Activated CD4-positive, CD25-positive, alpha-beta regulatory T cell treated with anti-CD3 and anti-CD28 coated beads, Interleukin-2, amount 50 U/mL, for 16 hours (primary cell): ENCODE measurements around the gene TMEM256.
"Not testable (repeated sequence)": the region's sequence is repeated elsewhere in the genome, so short reads cannot be mapped to it uniquely, and the experiment has no call there.

Experiments
- DNase-seq: peaks from one replicate; pipeline ENCODE4 v3.0.0-alpha.2; 2020; ENCODE audit warnings: low read depth, low spot score

TMEM256 gene

GRCh38 chr17:7383742-7384488 is 20.0 kb downstream of the TMEM256 start:
- DNase-seq: peak; percentile 60

- no peak for DNase-seq
These were observed 20.5 kb downstream of the TMEM256 start for GRCh38 chr17:7383371-7383741.

GRCh38 chr17:7382901-7383300 is 21.0 kb downstream of the TMEM256 start:
- no peak for DNase-seq

GRCh38 chr17:7380855-7381683 is 22.8 kb downstream of the TMEM256 start, which contains the start of gene TNK1:
Gene TNK1, plus strand, starts transcription at chr17:7381089. Its CDS starts 1,838 bp downstream, at chr17:7382927.
- DNase-seq: no peak

GRCh38 chr17:7380321-7380720 is 23.6 kb downstream of the TMEM256 start:
- no peak for DNase-seq

- DNase-seq: no peak
These were observed 24.8 kb downstream of the TMEM256 start for GRCh38 chr17:7379134-7379533.

- no peak for DNase-seq
These were observed 29.5 kb downstream of the TMEM256 start for GRCh38 chr17:7374353-7374752.

- DNase-seq: no peak
These were observed 33.0 kb downstream of the TMEM256 start for GRCh38 chr17:7370853-7371252.

GRCh38 chr17:7369825-7370224 is 34.1 kb downstream of the TMEM256 start:
- DNase-seq: no peak

GRCh38 chr17:7368599-7368994 is 35.3 kb downstream of the TMEM256 start:
- DNase-seq: not testable (repeated sequence)

GRCh38 chr17:7367918-7368598 is 35.8 kb downstream of the TMEM256 start:
- no peak for DNase-seq

- no peak for DNase-seq
These were observed 36.8 kb downstream of the TMEM256 start for GRCh38 chr17:7367083-7367482.

- DNase-seq: not testable (repeated sequence)
These were observed 37.9 kb downstream of the TMEM256 start for GRCh38 chr17:7365963-7366362.

GRCh38 chr17:7363311-7363710 is 40.6 kb downstream of the TMEM256 start:
- DNase-seq: no peak

- DNase-seq: no peak
These were observed 42.0 kb downstream of the TMEM256 start for GRCh38 chr17:7361906-7362305.

- DNase-seq: no peak
These were observed 46.5 kb downstream of the TMEM256 start for GRCh38 chr17:7357381-7357780.

GRCh38 chr17:7356756-7357155 is 47.1 kb downstream of the TMEM256 start:
- no peak for DNase-seq

GRCh38 chr17:7356072-7356549 is 47.8 kb downstream of the TMEM256 start:
- DNase-seq: peak; percentile 71

- DNase-seq: no peak
These were observed 48.3 kb downstream of the TMEM256 start for GRCh38 chr17:7355573-7355972.

GRCh38 chr17:7355053-7355452 is 48.8 kb downstream of the TMEM256 start, which contains the start of gene TMEM95:
Gene TMEM95, plus strand, starts transcription at chr17:7355156. Its CDS starts 49 bp downstream, at chr17:7355205.
- no peak for DNase-seq

GRCh38 chr17:7354262-7354843 is 49.5 kb downstream of the TMEM256 start:
- DNase-seq: no peak
